Neural cell (in vitro differentiated cells): ENCODE data around the gene PPM1H. TPM values are rescaled to one million over a fixed set of nuclear protein-coding genes. Genes with fewer than 3 reads are reported as not detected.

Experiments used
- H2AFZ ChIP-seq: fragments of 200-600, 300-800 bp; sonication (generic), shearing (Covaris generic); 2 replicates; pipeline ENCODE4 v1.6.0; 2014; ENCODE audit warnings: low read depth, mild to moderate bottlenecking, antibody characterized with exemption, low read length, moderate library complexity
- H3F3A ChIP-seq: fragments of 200-600 bp; shearing (Covaris generic); 2 replicates; pipeline ENCODE4 v1.6.1; 2016; ENCODE audit warnings: mild to moderate bottlenecking, moderate library complexity, mixed read lengths, antibody characterized with exemption, low read length; ENCODE audit not compliant: insufficient read depth, poor library complexity, severe bottlenecking
- H3K27ac ChIP-seq: fragments of 200-600, 300-800 bp; sonication (generic), shearing (Covaris generic); 2 replicates; pipeline ENCODE4 v1.5.1; 2014; ENCODE audit warnings: mild to moderate bottlenecking, low read length, moderate library complexity
- H3K27me3 ChIP-seq: fragments of 300-800, 200-600 bp; sonication (generic), shearing (Covaris generic); 2 replicates; pipeline ENCODE4 v1.6.0; 2014; ENCODE audit warnings: mild to moderate bottlenecking, low read depth, low read length, moderate library complexity; ENCODE audit not compliant: insufficient read depth
- H3K36me3 ChIP-seq: fragments of 300-800, 200-600 bp; sonication (generic), shearing (Covaris generic); 2 replicates; pipeline ENCODE4 v1.5.1; 2014; ENCODE audit warnings: mild to moderate bottlenecking, antibody characterized with exemption, low read length, moderate library complexity; ENCODE audit not compliant: insufficient read depth
- H3K4me2 ChIP-seq: fragments of 300-800, 200-600 bp; sonication (generic), shearing (Covaris generic); 2 replicates; pipeline ENCODE4 v1.6.0; 2014; ENCODE audit warnings: mild to moderate bottlenecking, low read length
- H3K4me3 ChIP-seq: fragments of 300-800, 200-600 bp; sonication (generic), shearing (Covaris generic); 2 replicates; pipeline ENCODE4 v1.5.1; 2014; ENCODE audit warnings: mild to moderate bottlenecking, low read length, moderate library complexity
- H3K79me2 ChIP-seq: fragments of 200-600 bp; shearing (Covaris generic); replicated peaks from 2 replicates; pipeline ENCODE4 v1.6.0; 2014; ENCODE audit warnings: mild to moderate bottlenecking, low read length, moderate library complexity; ENCODE audit not compliant: insufficient read depth
- H3K9ac ChIP-seq: fragments of 300-800, 200-600 bp; sonication (generic), shearing (Covaris generic); 2 replicates; pipeline ENCODE4 v1.6.1; 2016; ENCODE audit warnings: mild to moderate bottlenecking, low read length, mixed read lengths
- H3K9me2 ChIP-seq: fragments of 200-600 bp; shearing (Covaris generic); 2 replicates; pipeline ENCODE4 v1.6.1; 2016; ENCODE audit warnings: mild to moderate bottlenecking, low read length, mixed read lengths; ENCODE audit not compliant: insufficient read depth
- H3K9me3 ChIP-seq: fragments of 200-600, 300-800 bp; sonication (generic), shearing (Covaris generic); 2 replicates; pipeline ENCODE4 v1.6.1; 2016; ENCODE audit warnings: mild to moderate bottlenecking, mixed run types, low read length, moderate library complexity, mixed read lengths
- H4K20me1 ChIP-seq: fragments of 200-600 bp; shearing (Covaris generic); 2 replicates; pipeline ENCODE4 v1.6.1; 2016; ENCODE audit warnings: mild to moderate bottlenecking, mixed run types; ENCODE audit not compliant: insufficient read depth
- EP300 ChIP-seq: fragments of 450-650 bp; conservative IDR thresholded peaks from 2 replicates; pipeline ENCODE4 v1.6.1; 2014; ENCODE audit warnings: antibody characterized with exemption, mild to moderate bottlenecking, moderate library complexity; ENCODE audit not compliant: poor library complexity, severe bottlenecking
- EZH2 ChIP-seq: fragments of 200-600, 300-800 bp; shearing (Covaris generic), sonication (generic); IDR thresholded peaks from 2 replicates; pipeline ENCODE4 v1.6.1; 2014; ENCODE audit warnings: antibody characterized with exemption, low read length, borderline replicate concordance, mild to moderate bottlenecking; ENCODE audit not compliant: insufficient read depth, poor library complexity, severe bottlenecking
- MXI1 ChIP-seq: fragments of 450-650 bp; conservative IDR thresholded peaks from 2 replicates; pipeline ENCODE4 v1.6.1; 2014; ENCODE audit warnings: antibody characterized with exemption, mild to moderate bottlenecking; ENCODE audit not compliant: poor library complexity, severe bottlenecking
- POLR2AphosphoS5 ChIP-seq: IDR thresholded peaks from 2 replicates; pipeline ENCODE4 v1.6.1; 2012
- RAD21 ChIP-seq: fragments of 450-650 bp; conservative IDR thresholded peaks from 2 replicates; pipeline ENCODE4 v1.6.1; 2014; ENCODE audit warnings: antibody characterized with exemption, mild to moderate bottlenecking, moderate library complexity
- SMC3 ChIP-seq: fragments of 450-650 bp; conservative IDR thresholded peaks from 2 replicates; pipeline ENCODE4 v1.6.1; 2014; ENCODE audit warnings: antibody characterized with exemption, mild to moderate bottlenecking, moderate library complexity; ENCODE audit not compliant: poor library complexity
- TAF1 ChIP-seq: IDR thresholded peaks from 2 replicates; pipeline ENCODE4 v1.6.1; 2012; ENCODE audit warnings: low read depth
- polyA plus RNA-seq: library from polyadenylated mRNA; depleted of rRNA; stranded (reverse); fragments of >200 nt; gene quantifications from 2 replicates; pipeline ENCODE4 v1.2.3, GENCODE V29; 2014
- TF ChIP-seq, protein P1 (sequence below): IDR thresholded peaks from 2 replicates; pipeline ENCODE4 v1.6.1; 2012; ENCODE audit warnings: borderline replicate concordance
- TF ChIP-seq, protein P2 (sequence below): fragments of 450-650 bp; IDR thresholded peaks from 2 replicates; pipeline ENCODE4 v1.5.1; 2014; ENCODE audit warnings: antibody characterized with exemption, mild to moderate bottlenecking, moderate library complexity; ENCODE audit not compliant: poor library complexity, severe bottlenecking

PPM1H gene
- polyA plus RNA-seq, 1 donor from 2014 or later: 3.9 TPM

DNA sequence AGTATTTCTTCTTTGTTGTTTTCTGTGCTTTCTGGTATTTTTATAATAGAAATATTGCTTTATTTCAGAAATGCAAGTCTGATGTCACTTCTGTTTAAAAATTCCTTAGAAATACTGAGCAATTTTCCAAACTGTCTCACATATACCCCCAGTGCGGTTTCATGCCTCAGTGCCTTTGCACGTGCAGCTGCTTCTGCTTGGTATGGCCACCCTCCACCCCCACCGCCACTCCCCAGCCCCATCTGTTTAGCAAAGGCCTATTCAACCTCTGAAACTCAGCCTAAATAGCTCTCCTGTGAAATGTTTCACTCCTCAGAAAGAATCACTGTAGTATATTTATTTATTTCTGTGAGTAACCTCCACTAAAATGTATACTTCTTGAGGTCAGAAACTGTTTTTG, 52.3 kb downstream of the PPM1H start:
- Histone ChIP-seq H3K36me3 (no peaks in the 10 kb centered on the region), H3K27me3 (no peaks in the 10 kb centered on the region)
- TF ChIP-seq RAD21 (no peak), EP300 (no peak), MXI1 (no peak), EZH2 (no peak), SMC3 (no peak), POLR2AphosphoS5 (no peak)

DNA sequence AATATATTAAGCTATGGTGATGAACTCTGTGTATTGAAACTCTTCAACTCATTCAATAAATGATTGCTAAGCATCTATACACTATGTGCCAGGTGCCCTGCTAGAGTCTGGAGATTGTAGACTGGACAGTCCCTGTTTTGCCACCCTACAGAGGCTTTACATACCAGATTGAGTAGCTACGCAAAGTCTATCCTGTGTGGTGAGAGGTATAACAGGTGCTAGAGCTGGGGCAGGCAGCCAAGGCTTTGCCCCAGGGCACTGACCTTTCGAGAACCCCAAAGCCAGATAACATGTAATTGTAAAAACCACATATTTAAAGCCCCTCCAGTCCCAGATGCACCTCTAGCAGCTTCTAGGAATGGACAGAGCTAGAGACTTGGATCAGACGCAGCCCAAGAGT, 52.8 kb downstream of the PPM1H start:
- Histone ChIP-seq H3K4me2 (no peak overlapping the region), H3F3A (no peaks in the 10 kb centered on the region), H3K4me3 (no peak overlapping the region), H4K20me1 (no peaks in the 10 kb centered on the region), H3K36me3 (no peaks in the 10 kb centered on the region), H3K9me2 (no peaks in the 10 kb centered on the region), H3K27ac (no peak overlapping the region), H3K79me2 (no peaks in the 10 kb centered on the region), H3K9me3 (peaks cover 6% of the 10 kb centered on the region), H2AFZ (no peak overlapping the region), H3K9ac (no peak overlapping the region), H3K27me3 (no peaks in the 10 kb centered on the region)
- TF ChIP-seq, protein P1, sequence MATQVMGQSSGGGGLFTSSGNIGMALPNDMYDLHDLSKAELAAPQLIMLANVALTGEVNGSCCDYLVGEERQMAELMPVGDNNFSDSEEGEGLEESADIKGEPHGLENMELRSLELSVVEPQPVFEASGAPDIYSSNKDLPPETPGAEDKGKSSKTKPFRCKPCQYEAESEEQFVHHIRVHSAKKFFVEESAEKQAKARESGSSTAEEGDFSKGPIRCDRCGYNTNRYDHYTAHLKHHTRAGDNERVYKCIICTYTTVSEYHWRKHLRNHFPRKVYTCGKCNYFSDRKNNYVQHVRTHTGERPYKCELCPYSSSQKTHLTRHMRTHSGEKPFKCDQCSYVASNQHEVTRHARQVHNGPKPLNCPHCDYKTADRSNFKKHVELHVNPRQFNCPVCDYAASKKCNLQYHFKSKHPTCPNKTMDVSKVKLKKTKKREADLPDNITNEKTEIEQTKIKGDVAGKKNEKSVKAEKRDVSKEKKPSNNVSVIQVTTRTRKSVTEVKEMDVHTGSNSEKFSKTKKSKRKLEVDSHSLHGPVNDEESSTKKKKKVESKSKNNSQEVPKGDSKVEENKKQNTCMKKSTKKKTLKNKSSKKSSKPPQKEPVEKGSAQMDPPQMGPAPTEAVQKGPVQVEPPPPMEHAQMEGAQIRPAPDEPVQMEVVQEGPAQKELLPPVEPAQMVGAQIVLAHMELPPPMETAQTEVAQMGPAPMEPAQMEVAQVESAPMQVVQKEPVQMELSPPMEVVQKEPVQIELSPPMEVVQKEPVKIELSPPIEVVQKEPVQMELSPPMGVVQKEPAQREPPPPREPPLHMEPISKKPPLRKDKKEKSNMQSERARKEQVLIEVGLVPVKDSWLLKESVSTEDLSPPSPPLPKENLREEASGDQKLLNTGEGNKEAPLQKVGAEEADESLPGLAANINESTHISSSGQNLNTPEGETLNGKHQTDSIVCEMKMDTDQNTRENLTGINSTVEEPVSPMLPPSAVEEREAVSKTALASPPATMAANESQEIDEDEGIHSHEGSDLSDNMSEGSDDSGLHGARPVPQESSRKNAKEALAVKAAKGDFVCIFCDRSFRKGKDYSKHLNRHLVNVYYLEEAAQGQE: no peak
- no peak for TF ChIP-seq SMC3
- TF ChIP-seq, protein P2, sequence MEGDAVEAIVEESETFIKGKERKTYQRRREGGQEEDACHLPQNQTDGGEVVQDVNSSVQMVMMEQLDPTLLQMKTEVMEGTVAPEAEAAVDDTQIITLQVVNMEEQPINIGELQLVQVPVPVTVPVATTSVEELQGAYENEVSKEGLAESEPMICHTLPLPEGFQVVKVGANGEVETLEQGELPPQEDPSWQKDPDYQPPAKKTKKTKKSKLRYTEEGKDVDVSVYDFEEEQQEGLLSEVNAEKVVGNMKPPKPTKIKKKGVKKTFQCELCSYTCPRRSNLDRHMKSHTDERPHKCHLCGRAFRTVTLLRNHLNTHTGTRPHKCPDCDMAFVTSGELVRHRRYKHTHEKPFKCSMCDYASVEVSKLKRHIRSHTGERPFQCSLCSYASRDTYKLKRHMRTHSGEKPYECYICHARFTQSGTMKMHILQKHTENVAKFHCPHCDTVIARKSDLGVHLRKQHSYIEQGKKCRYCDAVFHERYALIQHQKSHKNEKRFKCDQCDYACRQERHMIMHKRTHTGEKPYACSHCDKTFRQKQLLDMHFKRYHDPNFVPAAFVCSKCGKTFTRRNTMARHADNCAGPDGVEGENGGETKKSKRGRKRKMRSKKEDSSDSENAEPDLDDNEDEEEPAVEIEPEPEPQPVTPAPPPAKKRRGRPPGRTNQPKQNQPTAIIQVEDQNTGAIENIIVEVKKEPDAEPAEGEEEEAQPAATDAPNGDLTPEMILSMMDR: no peak
- TF ChIP-seq RAD21: no peak
- TF ChIP-seq TAF1: no peak
- no peak for TF ChIP-seq EZH2
- TF ChIP-seq POLR2AphosphoS5: no peak
- no peak for TF ChIP-seq EP300
- TF ChIP-seq MXI1: no peak

More for the DNA sequence above, 52.3 kb downstream of the PPM1H start:
- Histone ChIP-seq H3K9me3 (peaks cover 6% of the 10 kb centered on the region), H3K79me2 (no peaks in the 10 kb centered on the region), H3K4me2 (no peak overlapping the region), H4K20me1 (no peaks in the 10 kb centered on the region), H2AFZ (no peak overlapping the region), H3K9me2 (no peaks in the 10 kb centered on the region), H3K27ac (no peak overlapping the region), H3F3A (no peaks in the 10 kb centered on the region), H3K4me3 (no peak overlapping the region), H3K9ac (no peak overlapping the region)

DNA sequence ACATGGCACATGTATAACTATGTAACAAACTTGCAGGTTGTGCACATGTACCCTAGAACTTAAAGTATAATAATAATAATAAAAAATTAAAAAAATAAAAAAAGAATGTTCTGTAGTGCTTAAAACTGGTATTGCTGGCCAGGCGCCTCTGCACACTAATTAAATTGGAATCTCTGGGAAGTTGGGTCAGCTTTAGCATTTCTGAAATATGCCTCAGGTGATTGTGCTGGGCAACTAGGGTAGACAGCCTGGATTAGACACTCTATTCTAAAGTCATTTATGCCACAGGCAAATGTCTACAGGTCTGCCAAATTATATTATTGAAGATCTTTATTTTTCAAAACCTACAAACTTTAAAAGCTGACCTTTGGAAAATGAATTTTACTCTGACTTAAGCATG, 55.3 kb downstream of the PPM1H start:
- Histone ChIP-seq H3K9ac (no peak overlapping the region), H3K27me3 (no peaks in the 10 kb centered on the region), H3K36me3 (no peaks in the 10 kb centered on the region), H3F3A (no peaks in the 10 kb centered on the region), H3K9me2 (no peaks in the 10 kb centered on the region), H3K4me3 (no peak overlapping the region), H3K9me3 (peaks cover 6% of the 10 kb centered on the region), H2AFZ (no peak overlapping the region), H4K20me1 (no peaks in the 10 kb centered on the region), H3K79me2 (no peaks in the 10 kb centered on the region), H3K27ac (no peak overlapping the region), H3K4me2 (no peak overlapping the region)
- TF ChIP-seq RAD21 (no peak), MXI1 (no peak), POLR2AphosphoS5 (no peak), SMC3 (no peak), TAF1 (no peak), EZH2 (no peak), EP300 (no peak)
- TF ChIP-seq, protein P2: no peak
- TF ChIP-seq, protein P1: no peak
